Esophagus muscularis mucosa (tissue), 4 donors: ENCODE results near the gene GPC6.

ENCODE experiments used
- CTCF ChIP-seq, 3 experiments: fragments of 200-600 bp in 2 of 3; fragments of 450-650 bp in 1 of 3; sonication (generic) in 2 of 3; IDR thresholded peaks; one replicate each; pipeline ENCODE4 v1.5.1; 2017 to 2019; ENCODE audit warnings: antibody characterized with exemption in 3 of 3, mild to moderate bottlenecking in 2 of 3, moderate library complexity in 1 of 3
- EP300 ChIP-seq: sonication (generic); formaldehyde crosslinking; IDR thresholded peaks from one replicate; pipeline ENCODE4 v1.6.1; 2017; ENCODE audit warnings: antibody characterized with exemption
- POLR2A ChIP-seq: fragments of 450-650 bp; IDR thresholded peaks from one replicate; pipeline ENCODE4 v1.6.1; 2017; ENCODE audit warnings: antibody characterized with exemption, moderate library complexity, mild to moderate bottlenecking, low read depth

DNA sequence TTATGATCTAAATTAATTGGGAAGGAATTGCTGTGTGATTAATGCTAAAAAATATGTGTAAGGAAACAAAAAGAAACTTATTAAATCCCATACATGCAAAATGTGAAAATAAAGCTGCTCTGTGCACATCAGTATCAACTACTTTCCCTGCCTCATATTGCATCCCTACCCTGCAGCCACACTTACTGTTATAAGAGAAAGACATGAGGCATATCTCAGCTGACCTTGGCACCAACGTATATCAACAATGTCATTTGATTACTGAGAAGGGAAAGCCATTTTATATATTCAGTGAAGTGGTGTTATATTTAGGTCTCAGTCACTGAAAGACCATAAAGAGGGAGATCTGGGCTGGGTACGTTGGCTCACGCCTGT, 585.1 kb downstream of the GPC6 start:
- TF ChIP-seq CTCF (IDR thresholded peaks at IDR 0.05), result no peak
- TF ChIP-seq EP300, result no peak
- TF ChIP-seq POLR2A, result no peak
